HepG2 (cell line): ENCODE results near the gene FBXL20. TPM values are rescaled to one million over a fixed set of nuclear protein-coding genes. Genes with fewer than 3 reads are reported as not detected.
A peak's percentile ranks its signal among the peaks of the same experiment; 100 is the strongest.

Experiments used
- CBX5 ChIP-seq: sonication (generic); formaldehyde crosslinking; IDR thresholded peaks from 2 replicates; pipeline ENCODE4 v1.4.0; 2020; ENCODE audit warnings: missing genetic modification reagents, borderline replicate concordance
- FOXP4 ChIP-seq: sonication (generic); formaldehyde crosslinking; IDR thresholded peaks from 2 replicates; pipeline ENCODE4 v1.4.0; 2020; ENCODE audit warnings: missing genetic modification reagents
- GATAD1 ChIP-seq: IDR thresholded peaks from 2 replicates; pipeline ENCODE4 v1.6.1; 2016; ENCODE audit warnings: missing genetic modification reagents, missing compliant biosample characterization
- KDM2A ChIP-seq: sonication (generic); formaldehyde crosslinking; IDR thresholded peaks from 2 replicates; pipeline ENCODE4 v1.4.0; 2020; ENCODE audit warnings: low read depth, missing genetic modification reagents, borderline replicate concordance
- KLF16 ChIP-seq, 2 experiments: sonication (generic) in 1 of 2; formaldehyde crosslinking in 1 of 2; IDR thresholded peaks; 2 replicates each; pipeline versions ENCODE4 v1.6.1 to v1.8.0; 2016 to 2023; ENCODE audit warnings: missing genetic modification reagents in 2 of 2, missing compliant biosample characterization in 1 of 2
- KLF6 ChIP-seq: IDR thresholded peaks from 2 replicates; pipeline ENCODE4 v1.8.0; 2016; ENCODE audit warnings: missing biosample characterization, missing genetic modification reagents
- NCOA2 ChIP-seq: sonication (generic); formaldehyde crosslinking; IDR thresholded peaks from 2 replicates; pipeline ENCODE4 v1.8.0; 2022; ENCODE audit warnings: inconsistent platforms
- NFKBIZ ChIP-seq: IDR thresholded peaks from 2 replicates; pipeline ENCODE4 v1.6.1; 2018; ENCODE audit warnings: missing genetic modification reagents, missing compliant biosample characterization
- REL ChIP-seq: sonication (generic); formaldehyde crosslinking; conservative IDR thresholded peaks from 2 replicates; pipeline ENCODE4 v1.8.0; 2022; ENCODE audit warnings: mild to moderate bottlenecking, missing genetic modification reagents, moderate library complexity
- RFX5 ChIP-seq: IDR thresholded peaks from 2 replicates; pipeline ENCODE4 v1.6.1; 2011; ENCODE audit warnings: low read depth, low read length, improper control_type of control experiment
- RFXANK ChIP-seq: IDR thresholded peaks from 2 replicates; pipeline ENCODE4 v1.6.1; 2016
- SIN3A ChIP-seq: IDR thresholded peaks from 2 replicates; pipeline ENCODE4 v1.6.1; 2011; ENCODE audit warnings: low read depth, mild to moderate bottlenecking, control low read depth, low read length, borderline replicate concordance
- SOX13 ChIP-seq, 3 experiments: fragments of 450-650 bp in 1 of 3; sonication (generic) in 1 of 3; formaldehyde crosslinking in 1 of 3; IDR thresholded peaks in 2 of 3; conservative IDR thresholded peaks in 1 of 3; 2 replicates each; pipeline versions ENCODE4 v1.5.0 to v1.6.1; 2016 to 2020; ENCODE audit warnings: antibody characterized with exemption in 1 of 3, mild to moderate bottlenecking in 1 of 3, missing compliant biosample characterization in 1 of 3, missing genetic modification reagents in 1 of 3, moderate library complexity in 1 of 3
- TBP ChIP-seq: sonication (generic); formaldehyde crosslinking; IDR thresholded peaks from 2 replicates; pipeline ENCODE4 v1.5.0; 2020; ENCODE audit warnings: missing genetic modification reagents
- TEAD3 ChIP-seq: optimal IDR thresholded peaks from 2 replicates; pipeline ENCODE3; 2016; ENCODE audit warnings: borderline replicate concordance
- ZBTB26 ChIP-seq: IDR thresholded peaks from 2 replicates; pipeline ENCODE4 v1.6.1; 2016; ENCODE audit warnings: missing compliant biosample characterization, missing genetic modification reagents, borderline replicate concordance
- ZBTB42 ChIP-seq: sonication (generic); formaldehyde crosslinking; IDR thresholded peaks from 2 replicates; pipeline ENCODE4 v1.5.0; 2020; ENCODE audit warnings: mild to moderate bottlenecking, missing genetic modification reagents
- ZFP37 ChIP-seq: sonication (generic); formaldehyde crosslinking; IDR thresholded peaks from 2 replicates; pipeline ENCODE4 v1.4.0; 2020; ENCODE audit warnings: missing genetic modification reagents, borderline replicate concordance
- ZNF280D ChIP-seq: sonication (generic); formaldehyde crosslinking; IDR thresholded peaks from 2 replicates; pipeline ENCODE4 v1.5.1; 2020; ENCODE audit warnings: mild to moderate bottlenecking, missing genetic modification reagents
- ZNF614 ChIP-seq: IDR thresholded peaks from 2 replicates; pipeline ENCODE4 v1.6.1; 2018; ENCODE audit warnings: missing biosample characterization, missing genetic modification reagents, inconsistent platforms, borderline replicate concordance
- ZNF652 ChIP-seq: IDR thresholded peaks from 2 replicates; pipeline ENCODE4 v1.6.1; 2016; ENCODE audit warnings: low read depth, borderline replicate concordance
- polyA plus RNA-seq, 8 experiments: library from polyadenylated mRNA; depleted of rRNA in 3 of 8; stranded (reverse) in 7 of 8; unstranded in 1 of 8; fragments of >200 nt; fragmentation: Illumina TruSeq in 4 of 8; extraction: Trizol in 4 of 8; gene quantifications; 2 replicates each; pipeline versions ENCODE4 v1.2.1 to v1.2.3, GENCODE V29; 2011 to 2016; ENCODE audit warnings: low read depth in 4 of 8, missing spikeins in 1 of 8, mixed read lengths in 1 of 8; ENCODE audit not compliant: insufficient read depth in 1 of 8
- total RNA-seq, 5 experiments: library from RNA; depleted of rRNA; stranded (reverse); fragments of >200 nt; fragmentation: Illumina TruSeq; extraction: Trizol; gene quantifications; 2 replicates each; pipeline ENCODE4 v1.2.3, GENCODE V29; 2016; ENCODE audit warnings: low read depth in 1 of 5

The FBXL20 gene
- total and polyA plus RNA-seq, 2 of the 13 experiments (the other 11 are each of a cell fraction or from before 2014, with no cell fraction given), result 10.2 to 10.3 TPM

DNA sequence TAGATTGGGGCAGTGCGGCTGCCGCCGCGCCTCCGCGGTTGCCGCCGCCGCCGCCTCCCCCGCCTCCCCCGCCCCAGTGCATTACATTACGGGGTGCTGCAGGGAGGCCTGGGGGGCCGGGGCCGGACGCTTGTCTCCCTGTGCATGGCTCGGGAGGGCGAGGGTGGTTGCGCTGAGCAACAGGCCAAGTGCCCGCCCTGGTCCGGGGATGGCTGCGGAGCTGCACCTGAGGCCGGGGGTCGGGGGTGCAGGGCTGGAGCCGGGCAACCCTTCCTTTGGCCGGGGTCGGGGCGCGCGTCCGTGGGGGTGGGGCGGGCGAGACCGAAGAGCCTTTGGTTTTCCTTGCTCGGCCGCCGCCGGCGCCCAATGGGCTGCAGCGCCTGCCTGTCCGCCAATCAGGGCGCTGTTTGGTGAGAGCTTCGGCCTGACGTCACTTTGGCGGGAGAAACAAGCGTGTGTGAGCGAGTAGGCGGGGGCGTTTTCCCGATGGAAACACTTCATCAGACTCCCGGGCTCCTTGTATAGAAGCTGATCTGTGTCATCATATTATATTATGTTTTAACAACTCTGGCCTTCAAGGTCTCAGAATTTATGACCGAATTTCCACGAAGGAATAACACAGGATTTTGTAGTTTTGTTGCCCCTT is 941 bp upstream of the FBXL20 start (continued):
- TF ChIP-seq TEAD3 (CRISPR knock-in tag), result peak; percentile 48
- peak; percentile 18; the same call in 1 of the 2 replicates for TF ChIP-seq ZBTB42
- peak; percentile 25; the same call in 1 of the 2 replicates for TF ChIP-seq ZNF614 (CRISPR knock-in tag)
- TF ChIP-seq RFX5, result peak; percentile 73; the same call in 1 of the 2 replicates
- no peak for TF ChIP-seq ZNF652 (CRISPR knock-in tag)
- 0 out of 2 replicates have a peak, but pooled peaks have one; percentile 31 for TF ChIP-seq CBX5 (CRISPR knock-in tag)
- TF ChIP-seq ZFP37, result 0 out of 2 replicates have a peak, but pooled peaks have one; percentile 31
- TF ChIP-seq ZNF280D (CRISPR knock-in tag), result 0 out of 2 replicates have a peak, but pooled peaks have one; percentile 56
- no peak for TF ChIP-seq TBP (CRISPR knock-in tag)
- peak; percentile 33; the same call in 1 of the 2 replicates for TF ChIP-seq NCOA2
- peak in 1 of 2 experiments; percentile 95; a peak in 2 of 4 replicates for TF ChIP-seq KLF16 (CRISPR knock-in tag; IDR thresholded peaks at IDR 0.05)
- TF ChIP-seq REL, result peak; percentile 64
- TF ChIP-seq ZBTB26, result 0 out of 2 replicates have a peak, but pooled peaks have one; percentile 23
- TF ChIP-seq KLF6 (CRISPR knock-in tag), result 0 out of 2 replicates have a peak, but pooled peaks have one; percentile 65
- TF ChIP-seq RFXANK (CRISPR knock-in tag), result peak; percentile 85; the same call in 1 of the 2 replicates
- peak; percentile 22; the same call in 1 of the 2 replicates for TF ChIP-seq FOXP4 (CRISPR knock-in tag)
- TF ChIP-seq SIN3A, result peak; percentile 99
- peak; percentile 44; the same call in 1 of the 2 replicates for TF ChIP-seq NFKBIZ (CRISPR knock-in tag)
- no peak for TF ChIP-seq SOX13 (IDR thresholded peaks at IDR 0.05)
- TF ChIP-seq SOX13 (CRISPR knock-in tag; conservative IDR thresholded peaks at IDR 0.05 in 1 of 2, IDR thresholded peaks at IDR 0.05 in 1 of 2), result 0 out of 4 replicates have a peak, but pooled peaks of 1 of the 2 experiments have one; percentile 23
- TF ChIP-seq KDM2A (CRISPR knock-in tag), result peak; percentile 97
- peak; percentile 91 for TF ChIP-seq GATAD1
